GM23338 (cell line): ENCODE data around the gene AGO1. TPM values are rescaled to one million over a fixed set of nuclear protein-coding genes. Genes with fewer than 3 reads are reported as not detected.

Experiments used
- ATAC-seq: fragments of 200-7000 bp; cut with Tn5 transposase; 3 replicates; pipeline ENCODE4 v1.9.1; 2020
- DNase-seq: peaks from one replicate; pipeline ENCODE4 v3.0.0-alpha.2; 2015; ENCODE audit warnings: low spot score
- H2AFZ ChIP-seq: fragments of 200-600 bp; sonication (generic); 2 replicates; pipeline ENCODE4 v1.8.0; 2016; ENCODE audit warnings: antibody characterized with exemption, mild to moderate bottlenecking, moderate library complexity
- H3F3A ChIP-seq: fragments of 200-600 bp; sonication (generic); replicated peaks from 2 replicates; pipeline ENCODE4 v1.8.0; 2017; ENCODE audit warnings: antibody characterized with exemption, mixed run types, low read depth
- H3K27ac ChIP-seq: fragments of 200-600 bp; sonication (generic); 2 replicates; pipeline ENCODE4 v1.6.1; 2016; ENCODE audit warnings: low read depth
- H3K27me3 ChIP-seq: fragments of 200-600 bp; sonication (generic); 2 replicates; pipeline ENCODE4 v1.8.0; 2016; ENCODE audit warnings: mild to moderate bottlenecking, mixed run types, moderate library complexity; ENCODE audit not compliant: insufficient read depth
- H3K36me3 ChIP-seq: fragments of 200-600 bp; sonication (generic); 2 replicates; pipeline ENCODE4 v1.8.0; 2016; ENCODE audit warnings: mild to moderate bottlenecking; ENCODE audit not compliant: insufficient read depth
- H3K4me1 ChIP-seq: fragments of 200-600 bp; sonication (generic); 2 replicates; pipeline ENCODE4 v1.8.0; 2016; ENCODE audit warnings: mild to moderate bottlenecking, moderate library complexity; ENCODE audit not compliant: insufficient read depth
- H3K4me2 ChIP-seq: fragments of 200-600 bp; sonication (generic); 2 replicates; pipeline ENCODE4 v1.7.1; 2017; ENCODE audit warnings: mixed run types
- H3K4me3 ChIP-seq: fragments of 200-600 bp; sonication (generic); 2 replicates; pipeline ENCODE4 v1.6.1; 2016; ENCODE audit warnings: mixed run types
- H3K79me2 ChIP-seq: fragments of 200-600 bp; sonication (generic); replicated peaks from 2 replicates; pipeline ENCODE4 v1.8.0; 2017; ENCODE audit warnings: mild to moderate bottlenecking; ENCODE audit not compliant: insufficient read depth
- H3K9me2 ChIP-seq: fragments of 200-600 bp; sonication (generic); 2 replicates; pipeline ENCODE4 v1.8.0; 2017; ENCODE audit not compliant: insufficient read depth
- H4K20me1 ChIP-seq: fragments of 200-600 bp; sonication (generic); replicated peaks from 2 replicates; pipeline ENCODE4 v1.8.0; 2017; ENCODE audit warnings: mild to moderate bottlenecking; ENCODE audit not compliant: insufficient read depth
- H3K27ac Mint-ChIP-seq: 2 replicates; pipeline ENCODE4 v1.8.0; 2020; ENCODE audit warnings: inconsistent platforms, mild to moderate bottlenecking, moderate library complexity, mixed read lengths
- H3K27me3 Mint-ChIP-seq: 3 replicates; pipeline ENCODE4 v1.8.0; 2022; ENCODE audit warnings: low read depth, mild to moderate bottlenecking, moderate library complexity, mixed read lengths, inconsistent platforms; ENCODE audit not compliant: insufficient read depth, poor library complexity
- H3K36me3 Mint-ChIP-seq: 3 replicates; pipeline ENCODE4 v1.8.0; 2021; ENCODE audit warnings: low read depth, mild to moderate bottlenecking, inconsistent platforms, moderate library complexity, mixed read lengths
- H3K4me1 Mint-ChIP-seq: 3 replicates; pipeline ENCODE4 v1.8.0; 2020; ENCODE audit warnings: mild to moderate bottlenecking, inconsistent platforms, mixed read lengths
- H3K4me3 Mint-ChIP-seq: 3 replicates; pipeline ENCODE4 v1.8.0; 2021; ENCODE audit warnings: moderate library complexity, mild to moderate bottlenecking, inconsistent platforms, mixed read lengths
- H3K9me3 Mint-ChIP-seq: 3 replicates; pipeline ENCODE4 v1.8.0; 2020; ENCODE audit warnings: moderate library complexity, mild to moderate bottlenecking, inconsistent platforms, mixed read lengths
- CTCF ChIP-seq, 2 experiments: fragments of 200-600 bp in 1 of 2; sonication (generic) in 1 of 2; conservative IDR thresholded peaks; 2 replicates each; pipeline versions ENCODE4 v1.5.1 to v1.6.1; 2016 to 2017; ENCODE audit warnings: antibody characterized with exemption in 2 of 2, low read depth in 2 of 2, mild to moderate bottlenecking in 2 of 2, moderate library complexity in 1 of 2
- ETS1 ChIP-seq: IDR thresholded peaks from 2 replicates; pipeline ENCODE4 v1.6.1; 2016; ENCODE audit warnings: antibody characterized with exemption
- EZH2 ChIP-seq: fragments of 200-600 bp; sonication (generic); IDR thresholded peaks from one replicate; pipeline ENCODE4 v1.8.0; 2017; ENCODE audit warnings: antibody characterized with exemption, mild to moderate bottlenecking, low read depth; ENCODE audit not compliant: unreplicated experiment
- EZH2phosphoT487 ChIP-seq: fragments of 200-600 bp; sonication (generic); IDR thresholded peaks from one replicate; pipeline ENCODE4 v1.8.1; 2018; ENCODE audit warnings: antibody characterized with exemption; ENCODE audit not compliant: unreplicated experiment
- JUNB ChIP-seq: IDR thresholded peaks from one replicate; pipeline ENCODE4 v1.6.1; 2016; ENCODE audit warnings: antibody characterized with exemption; ENCODE audit not compliant: unreplicated experiment
- NANOG ChIP-seq: IDR thresholded peaks from 2 replicates; pipeline ENCODE4 v1.6.1; 2016; ENCODE audit warnings: antibody characterized with exemption, borderline replicate concordance
- POLR2AphosphoS5 ChIP-seq: IDR thresholded peaks from 2 replicates; pipeline ENCODE4 v1.6.1; 2016; ENCODE audit warnings: antibody characterized with exemption, low read depth
- STAT1 ChIP-seq: IDR thresholded peaks from one replicate; pipeline ENCODE4 v1.6.1; 2016; ENCODE audit warnings: antibody characterized with exemption; ENCODE audit not compliant: unreplicated experiment
- ZNF114 ChIP-seq: fragments of 250-450 bp; sonication (Bioruptor Pico); IDR thresholded peaks from 2 replicates; pipeline ENCODE4 v1.5.0; 2020; ENCODE audit warnings: mild to moderate bottlenecking, moderate library complexity
- ZNF331 ChIP-seq: fragments of 250-450 bp; sonication (Bioruptor Pico); IDR thresholded peaks from 2 replicates; pipeline ENCODE4 v1.5.0; 2020; ENCODE audit warnings: low read depth, mild to moderate bottlenecking, moderate library complexity
- ZNF462 ChIP-seq: fragments of 250-450 bp; sonication (Bioruptor Pico); IDR thresholded peaks from 2 replicates; pipeline ENCODE4 v1.5.0; 2020; ENCODE audit warnings: mild to moderate bottlenecking, moderate library complexity
- polyA plus RNA-seq: library from polyadenylated mRNA; unstranded; fragments of >200 nt; fragmentation: Nextera tagmentation; extraction: Ambion mirVana; gene quantifications from 2 replicates; pipeline ENCODE4 v1.2.1, GENCODE V29; 2016
- total RNA-seq: library from RNA; depleted of rRNA; stranded (reverse); fragments of >200 nt; shearing (Covaris generic); gene quantifications from 2 replicates; pipeline ENCODE4 v1.2.3, GENCODE V29; 2014

AGO1 gene
- total and polyA plus RNA-seq, 2 experiments from 2014 or later: 10.6 to 65.1 TPM

GRCh38 chr1:35856964-35857363 is 26.0 kb upstream of the AGO1 start (continued):
- TF ChIP-seq EZH2phosphoT487 (no peak), CTCF (conservative IDR thresholded peaks at IDR 0.05; ENCODE audit: low read depth in 2 of 2) (no peak), STAT1 (no peak), NANOG (no peak), ZNF331 (CRISPR knock-in tag) (no peak), ETS1 (no peak), JUNB (no peak), EZH2 (no peak), POLR2AphosphoS5 (no peak), ZNF114 (CRISPR knock-in tag) (no peak)

GRCh38 chr1:35857830-35858229 is 25.2 kb upstream of the AGO1 start:
- H4K20me1 ChIP-seq: no peaks in the 10 kb centered on the region
- H3K4me3 Mint-ChIP-seq: no peak overlapping the region

More at GRCh38 chr1:35857830-35858229, 25.2 kb upstream of the AGO1 start:
- Mint-ChIP-seq H3K4me1 (peaks cover 17% of the 10 kb centered on the region), H3K36me3 (no peaks in the 10 kb centered on the region), H3K9me3 (no peaks in the 10 kb centered on the region), H3K27ac (no peak overlapping the region), H3K27me3 (peaks cover 4% of the 10 kb centered on the region)
- Histone ChIP-seq H3K79me2 (no peaks in the 10 kb centered on the region), H3K9me2 (no peaks in the 10 kb centered on the region), H3K4me1 (peaks cover 8% of the 10 kb centered on the region), H3K4me2 (no peak overlapping the region), H3F3A (no peaks in the 10 kb centered on the region), H3K4me3 (no peak overlapping the region), H3K27me3 (no peaks in the 10 kb centered on the region), H3K27ac (no peak overlapping the region), H3K36me3 (no peaks in the 10 kb centered on the region), H2AFZ (no peak overlapping the region)
- peak; percentile 47 for DNase-seq
- ATAC-seq: no peak
- TF ChIP-seq CTCF (conservative IDR thresholded peaks at IDR 0.05; ENCODE audit: low read depth in 2 of 2): peak; percentile 47 to 61
- no peak for TF ChIP-seq ZNF331 (CRISPR knock-in tag)
- TF ChIP-seq EZH2: no peak
- no peak for TF ChIP-seq ZNF114 (CRISPR knock-in tag)
- TF ChIP-seq POLR2AphosphoS5: no peak
- TF ChIP-seq ZNF462: no peak
